Measurements from ENCODE around the gene MMD. TPM values are rescaled to one million over a fixed set of nuclear protein-coding genes. Genes with fewer than 3 reads are reported as not detected.

The MMD gene
- total and polyA plus RNA-seq, 2 of the 13 experiments (the other 11 are each of a cell fraction or from before 2014, with no cell fraction given) = 121 to 225 TPM

- no peak for TF ChIP-seq PRDM4 (CRISPR knock-in tag; IDR thresholded peaks at IDR 0.05; ENCODE audit: borderline replicate concordance)
- TF ChIP-seq, protein P1, sequence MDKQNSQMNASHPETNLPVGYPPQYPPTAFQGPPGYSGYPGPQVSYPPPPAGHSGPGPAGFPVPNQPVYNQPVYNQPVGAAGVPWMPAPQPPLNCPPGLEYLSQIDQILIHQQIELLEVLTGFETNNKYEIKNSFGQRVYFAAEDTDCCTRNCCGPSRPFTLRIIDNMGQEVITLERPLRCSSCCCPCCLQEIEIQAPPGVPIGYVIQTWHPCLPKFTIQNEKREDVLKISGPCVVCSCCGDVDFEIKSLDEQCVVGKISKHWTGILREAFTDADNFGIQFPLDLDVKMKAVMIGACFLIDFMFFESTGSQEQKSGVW (CRISPR knock-in tag; IDR thresholded peaks at IDR 0.05; ENCODE audit: borderline replicate concordance) = no peak
- TF ChIP-seq ZFP1 (CRISPR knock-in tag; IDR thresholded peaks at IDR 0.05) = peak; percentile 68; the same call in 1 of the 2 replicates
- TF ChIP-seq, protein P2, sequence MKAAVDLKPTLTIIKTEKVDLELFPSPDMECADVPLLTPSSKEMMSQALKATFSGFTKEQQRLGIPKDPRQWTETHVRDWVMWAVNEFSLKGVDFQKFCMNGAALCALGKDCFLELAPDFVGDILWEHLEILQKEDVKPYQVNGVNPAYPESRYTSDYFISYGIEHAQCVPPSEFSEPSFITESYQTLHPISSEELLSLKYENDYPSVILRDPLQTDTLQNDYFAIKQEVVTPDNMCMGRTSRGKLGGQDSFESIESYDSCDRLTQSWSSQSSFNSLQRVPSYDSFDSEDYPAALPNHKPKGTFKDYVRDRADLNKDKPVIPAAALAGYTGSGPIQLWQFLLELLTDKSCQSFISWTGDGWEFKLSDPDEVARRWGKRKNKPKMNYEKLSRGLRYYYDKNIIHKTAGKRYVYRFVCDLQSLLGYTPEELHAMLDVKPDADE (CRISPR knock-in tag; IDR thresholded peaks at IDR 0.05) = no peak
- no peak for TF ChIP-seq ZNF746 (CRISPR knock-in tag; IDR thresholded peaks at IDR 0.05)
- TF ChIP-seq CC2D1A (CRISPR knock-in tag; IDR thresholded peaks at IDR 0.05) = no peak; the same call in 1 of the 2 replicates
- TF ChIP-seq, protein P3, sequence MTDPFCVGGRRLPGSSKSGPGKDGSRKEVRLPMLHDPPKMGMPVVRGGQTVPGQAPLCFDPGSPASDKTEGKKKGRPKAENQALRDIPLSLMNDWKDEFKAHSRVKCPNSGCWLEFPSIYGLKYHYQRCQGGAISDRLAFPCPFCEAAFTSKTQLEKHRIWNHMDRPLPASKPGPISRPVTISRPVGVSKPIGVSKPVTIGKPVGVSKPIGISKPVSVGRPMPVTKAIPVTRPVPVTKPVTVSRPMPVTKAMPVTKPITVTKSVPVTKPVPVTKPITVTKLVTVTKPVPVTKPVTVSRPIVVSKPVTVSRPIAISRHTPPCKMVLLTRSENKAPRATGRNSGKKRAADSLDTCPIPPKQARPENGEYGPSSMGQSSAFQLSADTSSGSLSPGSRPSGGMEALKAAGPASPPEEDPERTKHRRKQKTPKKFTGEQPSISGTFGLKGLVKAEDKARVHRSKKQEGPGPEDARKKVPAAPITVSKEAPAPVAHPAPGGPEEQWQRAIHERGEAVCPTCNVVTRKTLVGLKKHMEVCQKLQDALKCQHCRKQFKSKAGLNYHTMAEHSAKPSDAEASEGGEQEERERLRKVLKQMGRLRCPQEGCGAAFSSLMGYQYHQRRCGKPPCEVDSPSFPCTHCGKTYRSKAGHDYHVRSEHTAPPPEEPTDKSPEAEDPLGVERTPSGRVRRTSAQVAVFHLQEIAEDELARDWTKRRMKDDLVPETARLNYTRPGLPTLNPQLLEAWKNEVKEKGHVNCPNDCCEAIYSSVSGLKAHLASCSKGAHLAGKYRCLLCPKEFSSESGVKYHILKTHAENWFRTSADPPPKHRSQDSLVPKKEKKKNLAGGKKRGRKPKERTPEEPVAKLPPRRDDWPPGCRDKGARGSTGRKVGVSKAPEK (CRISPR knock-in tag; IDR thresholded peaks at IDR 0.05; ENCODE audit: borderline replicate concordance) = no peak; the same call in 1 of the 2 replicates
- TF ChIP-seq SIX4 (CRISPR knock-in tag; IDR thresholded peaks at IDR 0.05) = peak; percentile 54; the same call in 1 of the 2 replicates
- TF ChIP-seq LCORL (IDR thresholded peaks at IDR 0.05) = no peak
- peak; percentile 55; the same call in 1 of the 2 replicates for TF ChIP-seq LCORL (CRISPR knock-in tag; IDR thresholded peaks at IDR 0.05)
- TF ChIP-seq ZSCAN5A (CRISPR knock-in tag; IDR thresholded peaks at IDR 0.05; ENCODE audit: borderline replicate concordance) = no peak; the same call in 1 of the 2 replicates
- TF ChIP-seq SIX1 (CRISPR knock-in tag; IDR thresholded peaks at IDR 0.05; ENCODE audit: borderline replicate concordance) = peak; percentile 58; the same call in 1 of the 2 replicates
- TF ChIP-seq ISL2 (CRISPR knock-in tag; IDR thresholded peaks at IDR 0.05) = peak; percentile 87
- peak; percentile 37; the same call in 1 of the 2 replicates for TF ChIP-seq ZBTB26 (CRISPR knock-in tag; IDR thresholded peaks at IDR 0.05; ENCODE audit: borderline replicate concordance)
- no peak for TF ChIP-seq ZBTB33 (CRISPR knock-in tag; IDR thresholded peaks at IDR 0.05)
- TF ChIP-seq GATAD2A (CRISPR knock-in tag; IDR thresholded peaks at IDR 0.05) = peak; percentile 99
- TF ChIP-seq ZNF776 (CRISPR knock-in tag; IDR thresholded peaks at IDR 0.05) = no peak
Observed at GRCh38 chr17:55394357-55395021, 27.1 kb downstream of the MMD start (continued).
